HepG2 (cell line): ENCODE data around the gene KDM6B. TPM values are rescaled to one million over a fixed set of nuclear protein-coding genes. Genes with fewer than 3 reads are reported as not detected.
A peak's percentile ranks its signal among the peaks of the same experiment; 100 is the strongest.

Experiments used
- AKAP8 ChIP-seq: sonication (generic); formaldehyde crosslinking; IDR thresholded peaks from 2 replicates; pipeline ENCODE4 v1.5.1; 2020; ENCODE audit warnings: mild to moderate bottlenecking, missing genetic modification reagents
- CERS6 ChIP-seq: sonication (generic); formaldehyde crosslinking; IDR thresholded peaks from 2 replicates; pipeline ENCODE4 v1.5.0; 2020; ENCODE audit warnings: missing genetic modification reagents
- ELF3 ChIP-seq: IDR thresholded peaks from 2 replicates; pipeline ENCODE4 v1.6.1; 2016; ENCODE audit warnings: missing genetic modification reagents, missing compliant biosample characterization
- ETV6 ChIP-seq: sonication (generic); formaldehyde crosslinking; conservative IDR thresholded peaks from 2 replicates; pipeline ENCODE4 v1.4.0; 2020; ENCODE audit warnings: missing genetic modification reagents
- GATAD1 ChIP-seq: IDR thresholded peaks from 2 replicates; pipeline ENCODE4 v1.6.1; 2016; ENCODE audit warnings: missing genetic modification reagents, missing compliant biosample characterization
- KMT2A ChIP-seq: sonication (generic); formaldehyde crosslinking; IDR thresholded peaks from 2 replicates; pipeline ENCODE4 v1.4.0; 2020; ENCODE audit warnings: missing genetic modification reagents
- MAFF ChIP-seq: IDR thresholded peaks from 2 replicates; pipeline ENCODE4 v1.6.1; 2011; ENCODE audit warnings: low read depth, low read length, improper control_type of control experiment
- MIER2 ChIP-seq: IDR thresholded peaks from 2 replicates; pipeline ENCODE4 v1.6.1; 2016; ENCODE audit warnings: missing biosample characterization, missing genetic modification reagents
- MYPOP ChIP-seq: sonication (generic); formaldehyde crosslinking; IDR thresholded peaks from 2 replicates; pipeline ENCODE4 v1.8.1; 2023; ENCODE audit warnings: mild to moderate bottlenecking, moderate library complexity, missing genetic modification reagents
- NFE2L2 ChIP-seq: fragments of 150-350 bp; IDR thresholded peaks from 2 replicates; pipeline ENCODE4 v1.6.1; 2014; ENCODE audit warnings: low read length
- SIN3B ChIP-seq: fragments of 150-350 bp; IDR thresholded peaks from 2 replicates; pipeline ENCODE4 v1.6.1; 2014; ENCODE audit warnings: low read length
- SOX5 ChIP-seq: IDR thresholded peaks from 2 replicates; pipeline ENCODE4 v1.6.1; 2016; ENCODE audit warnings: borderline replicate concordance
- THAP7 ChIP-seq: sonication (generic); formaldehyde crosslinking; IDR thresholded peaks from 2 replicates; pipeline ENCODE4 v1.8.1; 2023; ENCODE audit warnings: mild to moderate bottlenecking, missing genetic modification reagents
- TMF1 ChIP-seq: sonication (generic); formaldehyde crosslinking; IDR thresholded peaks from 2 replicates; pipeline ENCODE4 v1.8.1; 2022; ENCODE audit warnings: low read depth, missing genetic modification reagents
- ZBTB33 ChIP-seq: sonication (generic); formaldehyde crosslinking; IDR thresholded peaks from 2 replicates; pipeline ENCODE4 v1.4.0; 2020; ENCODE audit warnings: missing genetic modification reagents
- ZMAT3 ChIP-seq: sonication (generic); formaldehyde crosslinking; conservative IDR thresholded peaks from 2 replicates; pipeline ENCODE4 v1.7.0; 2021; ENCODE audit warnings: missing genetic modification reagents
- ZNF136 ChIP-seq: sonication (generic); formaldehyde crosslinking; IDR thresholded peaks from 2 replicates; pipeline ENCODE4 v1.8.1; 2022; ENCODE audit warnings: low read depth, mild to moderate bottlenecking, moderate library complexity, missing genetic modification reagents
- ZNF7 ChIP-seq: IDR thresholded peaks from 2 replicates; pipeline ENCODE4 v1.6.1; 2016; ENCODE audit warnings: missing biosample characterization, missing genetic modification reagents
- ZNF749 ChIP-seq: sonication (generic); formaldehyde crosslinking; IDR thresholded peaks from 2 replicates; pipeline ENCODE4 v1.8.0; 2022; ENCODE audit warnings: mild to moderate bottlenecking, missing genetic modification reagents, moderate library complexity, borderline replicate concordance
- ZNF768 ChIP-seq: sonication (generic); formaldehyde crosslinking; IDR thresholded peaks from 2 replicates; pipeline ENCODE4 v1.4.0; 2020; ENCODE audit warnings: missing genetic modification reagents
- ZNF788 ChIP-seq: sonication (generic); formaldehyde crosslinking; IDR thresholded peaks from 2 replicates; pipeline ENCODE4 v1.5.0; 2020; ENCODE audit warnings: mild to moderate bottlenecking, missing genetic modification reagents, borderline replicate concordance
- ZNF850 ChIP-seq: sonication (generic); formaldehyde crosslinking; conservative IDR thresholded peaks from 2 replicates; pipeline ENCODE4 v1.9.0; 2021; ENCODE audit warnings: mild to moderate bottlenecking, missing genetic modification reagents
- polyA plus RNA-seq, 8 experiments: library from polyadenylated mRNA; depleted of rRNA in 3 of 8; stranded (reverse) in 7 of 8; unstranded in 1 of 8; fragments of >200 nt; fragmentation: Illumina TruSeq in 4 of 8; extraction: Trizol in 4 of 8; gene quantifications; 2 replicates each; pipeline versions ENCODE4 v1.2.1 to v1.2.3, GENCODE V29; 2011 to 2016; ENCODE audit warnings: low read depth in 4 of 8, missing spikeins in 1 of 8, mixed read lengths in 1 of 8; ENCODE audit not compliant: insufficient read depth in 1 of 8
- total RNA-seq, 5 experiments: library from RNA; depleted of rRNA; stranded (reverse); fragments of >200 nt; fragmentation: Illumina TruSeq; extraction: Trizol; gene quantifications; 2 replicates each; pipeline ENCODE4 v1.2.3, GENCODE V29; 2016; ENCODE audit warnings: low read depth in 1 of 5

The KDM6B gene
- total and polyA plus RNA-seq, 2 of the 13 experiments (the other 11 are each of a cell fraction or from before 2014, with no cell fraction given): 1.3 to 2.1 TPM

GRCh38 chr17:7841915-7842379 lies 7.9 kb downstream of the KDM6B start (continued):
- TF ChIP-seq KMT2A (CRISPR knock-in tag) (no peak), SIN3B (no peak), ETV6 (CRISPR knock-in tag) (no peak), THAP7 (CRISPR knock-in tag) (no peak), ZNF850 (no peak), GATAD1 (CRISPR knock-in tag) (peak; percentile 42; the same call in 1 of the 2 replicates), MIER2 (no peak), MYPOP (CRISPR knock-in tag) (0 out of 2 replicates have a peak, but pooled peaks have one; percentile 36), AKAP8 (no peak), ZMAT3 (CRISPR knock-in tag) (no peak; the same call in 1 of the 2 replicates), SOX5 (CRISPR knock-in tag) (no peak; the same call in 1 of the 2 replicates), ZNF136 (CRISPR knock-in tag) (no peak), ZNF768 (CRISPR knock-in tag) (no peak), MAFF (no peak), ZNF749 (CRISPR knock-in tag) (no peak), NFE2L2 (no peak), CERS6 (CRISPR knock-in tag) (no peak), ELF3 (CRISPR knock-in tag) (no peak), ZNF788 (CRISPR knock-in tag) (no peak), ZBTB33 (CRISPR knock-in tag) (no peak), TMF1 (CRISPR knock-in tag) (no peak), ZNF7 (CRISPR knock-in tag) (no peak)
